Kidney capillary endothelial cell (primary cell): Measurements from ENCODE around the gene DIP2B.
A peak's percentile ranks its signal among the peaks of the same experiment; 100 is the strongest.
"Not testable (repeated sequence)": the region's sequence is repeated elsewhere in the genome, so short reads cannot be mapped to it uniquely, and the experiment has no call there.

Source experiments
- DNase-seq: peaks from one replicate; pipeline ENCODE4 v3.0.0-alpha.2; 2018; ENCODE audit warnings: low spot score

DIP2B gene

GRCh38 chr12:50728417-50728816 is 223.6 kb downstream of the DIP2B start:
- no peak for DNase-seq

- DNase-seq, result no peak
Measured at GRCh38 chr12:50728841-50729240, 224.1 kb downstream of the DIP2B start.

- no peak for DNase-seq
Measured at GRCh38 chr12:50732591-50732990, 227.8 kb downstream of the DIP2B start.

GRCh38 chr12:50733706-50734105 is 228.9 kb downstream of the DIP2B start:
- no peak for DNase-seq

- DNase-seq, result peak; percentile 17
Measured at GRCh38 chr12:50734409-50735263, 229.9 kb downstream of the DIP2B start.

GRCh38 chr12:50739611-50740010 is 234.8 kb downstream of the DIP2B start:
- no peak for DNase-seq

GRCh38 chr12:50740307-50740706 is 235.5 kb downstream of the DIP2B start:
- DNase-seq, result peak; percentile 14

GRCh38 chr12:50742776-50743175 is 238.0 kb downstream of the DIP2B start:
- no peak for DNase-seq

GRCh38 chr12:50745861-50746260 is 241.1 kb downstream of the DIP2B start:
- no peak for DNase-seq

GRCh38 chr12:50746431-50746830 is 241.6 kb downstream of the DIP2B start:
- no peak for DNase-seq

GRCh38 chr12:50747817-50748216 is 243.0 kb downstream of the DIP2B start:
- no peak for DNase-seq

GRCh38 chr12:50749459-50749882 is 244.7 kb downstream of the DIP2B start:
- no peak for DNase-seq

- DNase-seq, result no peak
Measured at GRCh38 chr12:50750366-50750765, 245.6 kb downstream of the DIP2B start.

- peak; percentile 38 for DNase-seq
Measured at GRCh38 chr12:50751948-50752721, 247.3 kb downstream of the DIP2B start.

GRCh38 chr12:50753232-50753769 is 248.5 kb downstream of the DIP2B start:
- DNase-seq, result no peak

GRCh38 chr12:50763639-50764285 is 259.0 kb downstream of the DIP2B start, which contains the start of gene ATF1:
Gene ATF1 (plus strand): TSS chr12:50764101. CDS start chr12:50780146, 16,045 bp downstream.
- DNase-seq, result peak; percentile 87

GRCh38 chr12:50764286-50765094 is 259.7 kb downstream of the DIP2B start:
- peak; percentile 36 for DNase-seq

- DNase-seq, result peak; percentile 57
Measured at GRCh38 chr12:50765095-50765911, 260.5 kb downstream of the DIP2B start.

- DNase-seq, result no peak
Measured at GRCh38 chr12:50768391-50768790, 263.6 kb downstream of the DIP2B start.

GRCh38 chr12:50768813-50769212 is 264.0 kb downstream of the DIP2B start:
- DNase-seq, result not testable (repeated sequence)
